CD4-positive, alpha-beta T cell treated with Interleukin-6 for 4 hours (primary cell): ENCODE data around the gene TM4SF1.

ENCODE experiments used
- DNase-seq: peaks from one replicate; pipeline ENCODE4 v3.0.0-alpha.2; 2020; ENCODE audit warnings: mixed read lengths

TM4SF1 gene

GRCh38 chr3:149377408-149378364 is at the start of gene TM4SF1:
Gene TM4SF1 (minus strand): TSS chr3:149377649. CDS start chr3:149377547, 102 bp downstream.
- DNase-seq: no peak

GRCh38 chr3:149426325-149426724 is 48.9 kb upstream of the TM4SF1 start:
- DNase-seq: no peak

DNA sequence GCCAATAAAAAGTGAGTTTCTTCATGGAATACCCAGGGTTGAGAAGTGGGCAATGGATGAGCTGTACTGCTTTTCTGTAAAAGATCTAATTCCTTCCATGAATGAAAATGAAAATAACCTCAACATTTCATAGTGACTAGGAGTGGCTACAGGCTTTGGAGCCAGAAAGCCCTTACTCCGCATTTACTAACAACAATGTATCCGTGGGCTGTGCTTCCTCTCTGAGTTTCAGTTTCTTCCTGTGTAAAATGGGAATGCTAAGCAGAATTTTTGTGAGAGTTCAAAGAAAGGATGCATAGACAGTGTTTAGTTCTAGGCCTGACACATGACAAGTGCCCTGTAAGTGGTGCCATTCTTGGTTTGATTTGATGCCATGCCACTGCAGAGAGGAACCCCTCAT is 47.5 kb upstream of the TM4SF1 start:
- no peak for DNase-seq

DNA sequence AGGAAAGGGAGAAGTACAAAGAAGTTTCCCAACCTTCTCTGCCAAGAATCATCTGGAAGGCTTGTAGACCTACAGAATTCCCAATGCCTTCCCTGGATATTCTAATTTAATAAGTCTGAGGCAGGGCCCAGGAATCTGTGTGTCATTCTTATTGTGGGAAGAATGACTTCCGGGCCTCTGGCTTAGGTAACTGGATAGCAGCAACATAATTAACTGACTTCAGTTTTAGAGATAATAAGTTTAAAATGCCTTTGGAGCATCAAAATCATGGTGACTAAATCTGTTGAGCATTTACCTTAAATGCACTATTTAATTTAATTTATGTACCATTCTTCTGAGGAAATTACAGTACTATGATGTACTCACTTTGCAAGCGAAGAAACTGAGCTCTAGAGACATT is 44.3 kb upstream of the TM4SF1 start:
- DNase-seq: no peak

GRCh38 chr3:149419816-149420215 is 42.4 kb upstream of the TM4SF1 start:
- no peak for DNase-seq

- DNase-seq: no peak
Measured at GRCh38 chr3:149417727-149418126, 40.3 kb upstream of the TM4SF1 start.

DNA sequence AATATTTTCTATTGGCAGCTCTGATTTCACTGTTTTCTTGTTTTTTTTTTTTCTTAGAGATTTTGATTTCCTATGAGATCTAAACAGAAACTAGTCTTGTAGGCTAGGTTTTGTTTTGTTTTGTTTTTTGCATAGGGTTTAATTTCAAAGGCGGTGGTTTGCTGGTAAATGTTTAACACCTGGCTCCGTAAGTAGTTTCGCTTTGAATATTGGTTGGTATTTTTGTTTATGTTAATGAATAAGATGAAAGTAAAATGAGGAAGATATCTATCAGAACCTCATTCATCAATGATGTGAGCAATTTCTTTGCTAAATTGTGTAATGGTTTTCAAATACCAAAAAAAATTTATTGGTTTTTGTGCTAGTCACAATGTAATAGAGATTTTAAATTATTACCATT is 39.7 kb upstream of the TM4SF1 start:
- DNase-seq: no peak

- DNase-seq: no peak
Measured at GRCh38 chr3:149415484-149415883, 38.0 kb upstream of the TM4SF1 start.

- DNase-seq: no peak
Measured at GRCh38 chr3:149414557-149415231, 37.2 kb upstream of the TM4SF1 start.

GRCh38 chr3:149411583-149411982 is 34.1 kb upstream of the TM4SF1 start:
- DNase-seq: no peak

GRCh38 chr3:149409351-149409750 is 31.9 kb upstream of the TM4SF1 start:
- no peak for DNase-seq

DNA sequence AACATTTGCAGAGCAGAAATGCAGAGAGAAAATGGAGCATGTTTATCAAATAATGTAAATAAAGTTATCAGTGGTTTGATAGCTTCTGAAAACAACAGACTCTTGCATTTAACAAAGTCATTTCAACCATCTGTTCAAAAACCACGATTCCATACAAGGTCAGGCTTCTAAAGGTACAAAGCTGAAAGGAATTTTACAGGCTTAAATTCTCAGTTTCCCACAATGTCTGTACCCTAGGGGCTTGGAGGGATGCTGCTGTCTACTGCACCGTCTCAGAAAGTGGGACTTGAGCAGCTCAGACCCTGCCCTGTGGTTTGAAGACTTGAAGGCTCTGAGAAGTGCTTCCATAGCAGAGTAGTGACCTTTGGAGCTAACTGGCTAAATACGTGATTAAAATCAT is 30.4 kb upstream of the TM4SF1 start:
- no peak for DNase-seq

- no peak for DNase-seq
Measured at GRCh38 chr3:149406244-149406752, 28.8 kb upstream of the TM4SF1 start.

DNA sequence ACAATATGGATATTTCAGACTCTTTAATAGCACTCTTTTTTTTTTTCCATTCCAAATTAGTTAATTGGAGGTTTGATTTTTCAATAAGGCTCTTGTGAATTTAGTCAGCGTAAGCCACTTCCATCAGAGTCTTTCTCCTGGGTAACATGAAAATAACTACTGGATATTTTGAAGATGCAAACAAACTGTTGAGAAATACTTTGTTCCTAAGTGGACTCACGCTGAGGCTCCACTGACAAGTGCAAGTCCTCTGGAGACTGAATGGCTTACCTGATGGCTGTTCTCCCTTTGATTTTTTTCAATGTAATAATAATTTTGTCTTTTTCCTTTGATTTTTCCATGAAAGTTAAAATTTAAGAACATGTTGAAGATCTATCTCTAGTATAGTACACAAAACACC is 26.0 kb upstream of the TM4SF1 start:
- DNase-seq: no peak

GRCh38 chr3:149402481-149402880 is 25.0 kb upstream of the TM4SF1 start:
- DNase-seq: no peak

GRCh38 chr3:149401926-149402310 is 24.5 kb upstream of the TM4SF1 start:
- DNase-seq: no peak

DNA sequence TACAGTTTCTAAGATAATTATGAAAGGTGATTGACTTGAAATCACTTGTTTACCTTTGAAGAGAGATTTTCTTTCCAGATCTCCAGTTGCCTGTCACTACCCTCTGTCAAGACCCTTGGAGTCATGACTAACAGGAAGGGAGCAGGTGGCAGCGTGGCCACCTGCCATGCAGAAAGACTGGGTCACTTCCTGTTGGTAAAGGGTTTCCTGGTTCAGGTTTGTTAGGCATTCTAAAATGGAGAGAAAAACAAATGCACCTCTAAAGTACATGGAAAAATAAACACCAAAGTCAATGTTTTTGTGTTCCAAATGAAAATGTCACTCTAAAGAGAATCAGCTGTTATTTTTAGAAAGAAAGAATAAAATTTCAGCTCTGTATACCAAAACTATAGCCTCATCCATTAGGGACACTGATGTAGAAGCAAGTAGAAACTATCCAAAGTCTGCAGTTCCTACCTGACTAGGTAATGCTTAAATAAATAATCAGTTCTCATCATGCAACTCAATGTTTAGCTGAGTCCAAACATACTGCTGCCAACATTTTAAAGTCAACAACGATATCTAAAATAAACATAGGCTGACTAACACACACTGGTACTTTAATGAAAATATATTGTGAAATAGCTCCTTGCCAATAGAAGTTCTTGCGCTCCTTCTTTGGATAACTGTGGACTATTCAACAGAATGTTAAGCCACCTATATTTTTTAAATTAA is 23.9 kb upstream of the TM4SF1 start:
- DNase-seq: no peak

DNA sequence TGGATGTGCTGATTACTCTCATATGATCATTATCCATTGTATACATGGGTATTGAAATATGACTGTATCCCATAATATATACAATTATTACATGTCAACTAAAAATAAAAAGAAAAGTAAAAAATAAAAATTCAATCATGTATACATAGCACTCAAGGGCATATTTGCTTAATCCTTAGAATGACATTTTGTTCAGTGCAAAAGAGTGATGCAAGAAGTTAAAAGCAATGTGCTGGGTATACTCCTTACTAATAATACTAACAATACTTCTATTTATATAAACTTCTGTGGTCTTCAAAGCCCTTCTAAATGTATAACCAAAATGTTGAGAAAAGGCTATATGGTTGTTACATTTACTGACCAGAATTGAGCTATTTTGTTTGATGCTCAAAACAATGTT is 23.2 kb upstream of the TM4SF1 start:
- no peak for DNase-seq

DNA sequence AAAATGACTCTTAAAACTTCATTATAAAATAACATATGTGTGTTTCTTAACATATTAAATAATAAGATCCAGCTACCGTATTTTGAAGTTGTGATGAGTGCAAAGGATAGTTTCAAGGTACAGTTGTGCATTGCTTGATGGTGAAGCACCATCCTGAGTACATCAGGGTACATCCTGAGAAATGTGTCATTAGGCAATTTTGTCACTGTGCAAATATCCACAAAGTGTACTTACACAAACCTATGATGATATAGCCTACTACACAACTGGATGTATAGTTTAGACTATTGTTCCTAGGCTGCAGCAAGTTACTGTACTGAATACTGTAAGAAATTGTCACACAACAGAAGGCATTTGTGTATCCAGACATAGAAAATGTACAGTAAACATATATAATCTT is 20.8 kb upstream of the TM4SF1 start:
- no peak for DNase-seq

GRCh38 chr3:149397528-149397927 is 20.1 kb upstream of the TM4SF1 start:
- DNase-seq: no peak

- no peak for DNase-seq
Measured at GRCh38 chr3:149396476-149396875, 19.0 kb upstream of the TM4SF1 start.

DNA sequence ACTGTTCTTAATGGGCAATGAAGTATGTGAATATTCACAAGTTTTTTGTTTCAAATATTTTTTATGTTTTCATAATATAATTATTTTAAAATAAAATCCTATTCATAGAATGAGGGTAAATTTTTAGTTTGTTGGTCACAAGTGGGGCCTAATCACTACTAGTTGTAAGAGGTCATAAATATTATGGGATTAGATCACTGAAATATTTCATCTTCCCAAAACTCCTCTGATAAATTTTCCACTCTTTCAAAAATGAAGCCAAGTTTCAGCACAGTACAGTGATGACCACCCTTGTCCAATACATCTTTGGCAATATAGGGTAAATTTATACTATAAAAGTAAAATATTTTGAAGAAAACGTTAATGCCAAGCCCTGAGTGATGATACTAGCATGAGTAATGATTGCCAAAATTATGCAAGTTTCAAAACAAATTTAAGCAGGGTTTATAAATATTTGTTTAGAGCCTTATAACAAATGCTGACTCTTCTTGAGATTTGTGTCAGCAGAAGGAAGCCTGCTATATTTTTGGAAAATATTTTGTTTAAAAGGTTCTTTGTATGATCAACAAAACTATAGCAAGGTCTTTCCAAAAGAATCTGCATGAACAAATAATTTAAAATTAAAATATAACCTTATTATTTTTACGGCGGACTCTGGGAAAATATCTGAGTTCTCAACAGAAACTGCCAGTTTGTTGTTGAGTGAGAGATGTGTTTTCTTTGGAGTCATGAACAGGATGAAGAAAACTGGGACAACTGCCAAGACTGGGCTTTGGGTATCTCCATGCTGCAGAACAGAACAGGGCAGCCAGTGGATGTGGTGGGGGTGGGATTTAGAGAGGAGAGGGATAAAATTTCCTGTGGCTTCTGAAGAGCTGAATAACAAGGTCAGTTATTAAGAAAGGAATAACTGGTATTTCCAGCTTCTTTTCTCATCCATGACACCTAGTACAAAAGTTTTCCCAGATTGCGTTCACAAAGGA is 17.9 kb upstream of the TM4SF1 start:
- no peak for DNase-seq
